Neural cell (in vitro differentiated cells): ENCODE data around the gene PKNOX2. TPM values are rescaled to one million over a fixed set of nuclear protein-coding genes. Genes with fewer than 3 reads are reported as not detected.

Source experiments
- H2AFZ ChIP-seq: fragments of 200-600, 300-800 bp; sonication (generic), shearing (Covaris generic); 2 replicates; pipeline ENCODE4 v1.6.0; 2014; ENCODE audit warnings: low read depth, mild to moderate bottlenecking, antibody characterized with exemption, low read length, moderate library complexity
- H3F3A ChIP-seq: fragments of 200-600 bp; shearing (Covaris generic); 2 replicates; pipeline ENCODE4 v1.6.1; 2016; ENCODE audit warnings: mild to moderate bottlenecking, moderate library complexity, mixed read lengths, antibody characterized with exemption, low read length; ENCODE audit not compliant: insufficient read depth, poor library complexity, severe bottlenecking
- H3K27ac ChIP-seq: fragments of 200-600, 300-800 bp; sonication (generic), shearing (Covaris generic); 2 replicates; pipeline ENCODE4 v1.5.1; 2014; ENCODE audit warnings: mild to moderate bottlenecking, low read length, moderate library complexity
- H3K27me3 ChIP-seq: fragments of 300-800, 200-600 bp; sonication (generic), shearing (Covaris generic); 2 replicates; pipeline ENCODE4 v1.6.0; 2014; ENCODE audit warnings: mild to moderate bottlenecking, low read depth, low read length, moderate library complexity; ENCODE audit not compliant: insufficient read depth
- H3K36me3 ChIP-seq: fragments of 300-800, 200-600 bp; sonication (generic), shearing (Covaris generic); 2 replicates; pipeline ENCODE4 v1.5.1; 2014; ENCODE audit warnings: mild to moderate bottlenecking, antibody characterized with exemption, low read length, moderate library complexity; ENCODE audit not compliant: insufficient read depth
- H3K4me2 ChIP-seq: fragments of 300-800, 200-600 bp; sonication (generic), shearing (Covaris generic); 2 replicates; pipeline ENCODE4 v1.6.0; 2014; ENCODE audit warnings: mild to moderate bottlenecking, low read length
- H3K4me3 ChIP-seq: fragments of 300-800, 200-600 bp; sonication (generic), shearing (Covaris generic); 2 replicates; pipeline ENCODE4 v1.5.1; 2014; ENCODE audit warnings: mild to moderate bottlenecking, low read length, moderate library complexity
- H3K79me2 ChIP-seq: fragments of 200-600 bp; shearing (Covaris generic); replicated peaks from 2 replicates; pipeline ENCODE4 v1.6.0; 2014; ENCODE audit warnings: mild to moderate bottlenecking, low read length, moderate library complexity; ENCODE audit not compliant: insufficient read depth
- H3K9ac ChIP-seq: fragments of 300-800, 200-600 bp; sonication (generic), shearing (Covaris generic); 2 replicates; pipeline ENCODE4 v1.6.1; 2016; ENCODE audit warnings: mild to moderate bottlenecking, low read length, mixed read lengths
- H3K9me2 ChIP-seq: fragments of 200-600 bp; shearing (Covaris generic); 2 replicates; pipeline ENCODE4 v1.6.1; 2016; ENCODE audit warnings: mild to moderate bottlenecking, low read length, mixed read lengths; ENCODE audit not compliant: insufficient read depth
- H3K9me3 ChIP-seq: fragments of 200-600, 300-800 bp; sonication (generic), shearing (Covaris generic); 2 replicates; pipeline ENCODE4 v1.6.1; 2016; ENCODE audit warnings: mild to moderate bottlenecking, mixed run types, low read length, moderate library complexity, mixed read lengths
- H4K20me1 ChIP-seq: fragments of 200-600 bp; shearing (Covaris generic); 2 replicates; pipeline ENCODE4 v1.6.1; 2016; ENCODE audit warnings: mild to moderate bottlenecking, mixed run types; ENCODE audit not compliant: insufficient read depth
- CTCF ChIP-seq: fragments of 450-650 bp; IDR thresholded peaks from 2 replicates; pipeline ENCODE4 v1.5.1; 2014; ENCODE audit warnings: antibody characterized with exemption, mild to moderate bottlenecking, moderate library complexity; ENCODE audit not compliant: poor library complexity, severe bottlenecking
- EP300 ChIP-seq: fragments of 450-650 bp; conservative IDR thresholded peaks from 2 replicates; pipeline ENCODE4 v1.6.1; 2014; ENCODE audit warnings: antibody characterized with exemption, mild to moderate bottlenecking, moderate library complexity; ENCODE audit not compliant: poor library complexity, severe bottlenecking
- EZH2 ChIP-seq: fragments of 200-600, 300-800 bp; shearing (Covaris generic), sonication (generic); IDR thresholded peaks from 2 replicates; pipeline ENCODE4 v1.6.1; 2014; ENCODE audit warnings: antibody characterized with exemption, low read length, borderline replicate concordance, mild to moderate bottlenecking; ENCODE audit not compliant: insufficient read depth, poor library complexity, severe bottlenecking
- MXI1 ChIP-seq: fragments of 450-650 bp; conservative IDR thresholded peaks from 2 replicates; pipeline ENCODE4 v1.6.1; 2014; ENCODE audit warnings: antibody characterized with exemption, mild to moderate bottlenecking; ENCODE audit not compliant: poor library complexity, severe bottlenecking
- POLR2AphosphoS5 ChIP-seq: IDR thresholded peaks from 2 replicates; pipeline ENCODE4 v1.6.1; 2012
- RAD21 ChIP-seq: fragments of 450-650 bp; conservative IDR thresholded peaks from 2 replicates; pipeline ENCODE4 v1.6.1; 2014; ENCODE audit warnings: antibody characterized with exemption, mild to moderate bottlenecking, moderate library complexity
- REST ChIP-seq: IDR thresholded peaks from 2 replicates; pipeline ENCODE4 v1.6.1; 2012; ENCODE audit warnings: borderline replicate concordance
- SMC3 ChIP-seq: fragments of 450-650 bp; conservative IDR thresholded peaks from 2 replicates; pipeline ENCODE4 v1.6.1; 2014; ENCODE audit warnings: antibody characterized with exemption, mild to moderate bottlenecking, moderate library complexity; ENCODE audit not compliant: poor library complexity
- TAF1 ChIP-seq: IDR thresholded peaks from 2 replicates; pipeline ENCODE4 v1.6.1; 2012; ENCODE audit warnings: low read depth
- polyA plus RNA-seq: library from polyadenylated mRNA; depleted of rRNA; stranded (reverse); fragments of >200 nt; gene quantifications from 2 replicates; pipeline ENCODE4 v1.2.3, GENCODE V29; 2014

The PKNOX2 gene
- polyA plus RNA-seq, 1 donor from 2014 or later = 0.99 TPM

- no peak overlapping the region for H3K27ac ChIP-seq
- no peaks in the 10 kb centered on the region for H3F3A ChIP-seq
- no peak overlapping the region for H3K4me2 ChIP-seq
- no peaks in the 10 kb centered on the region for H3K27me3 ChIP-seq
- no peaks in the 10 kb centered on the region for H3K36me3 ChIP-seq
- no peak for TF ChIP-seq EZH2
- TF ChIP-seq RAD21 = no peak
- H3K4me3 ChIP-seq = no peak overlapping the region
- no peaks in the 10 kb centered on the region for H3K9me2 ChIP-seq
- no peaks in the 10 kb centered on the region for H3K9me3 ChIP-seq
- H4K20me1 ChIP-seq = no peaks in the 10 kb centered on the region
- no peaks in the 10 kb centered on the region for H3K79me2 ChIP-seq
- H3K9ac ChIP-seq = no peak overlapping the region
- no peak overlapping the region for H2AFZ ChIP-seq
Observed at GRCh38 chr11:125327518-125328224, 163.1 kb downstream of the PKNOX2 start.

GRCh38 chr11:125328225-125328580 lies 163.7 kb downstream of the PKNOX2 start:
- no peak overlapping the region for H3K9ac ChIP-seq
- no peaks in the 10 kb centered on the region for H3K9me2 ChIP-seq
- H2AFZ ChIP-seq = no peak overlapping the region
- no peak overlapping the region for H3K4me2 ChIP-seq
- no peaks in the 10 kb centered on the region for H3K9me3 ChIP-seq
- no peak overlapping the region for H3K27ac ChIP-seq
- H3F3A ChIP-seq = no peaks in the 10 kb centered on the region
- no peaks in the 10 kb centered on the region for H4K20me1 ChIP-seq
- H3K4me3 ChIP-seq = no peak overlapping the region
- H3K79me2 ChIP-seq = no peaks in the 10 kb centered on the region
- TF ChIP-seq SMC3 = no peak
- no peak for TF ChIP-seq REST
- TF ChIP-seq EZH2 = no peak
- no peak for TF ChIP-seq TAF1
- no peak for TF ChIP-seq EP300
- TF ChIP-seq RAD21 = no peak
- TF ChIP-seq POLR2AphosphoS5 = no peak
- TF ChIP-seq MXI1 = no peak
- no peak for TF ChIP-seq CTCF
- H3K36me3 ChIP-seq = no peaks in the 10 kb centered on the region
- H3K27me3 ChIP-seq = no peaks in the 10 kb centered on the region
